Mononuclear cell (primary cell): ENCODE measurements around the gene DSCAML1. TPM values are rescaled to one million over a fixed set of nuclear protein-coding genes. Genes with fewer than 3 reads are reported as not detected.
"Not testable (repeated sequence)": the region's sequence is repeated elsewhere in the genome, so short reads cannot be mapped to it uniquely, and the experiment has no call there.

ENCODE experiments used
- H3K27me3 ChIP-seq: 2 replicates; pipeline ENCODE4 v1.6.0; 2011; ENCODE audit warnings: low read length, control low read depth; ENCODE audit not compliant: insufficient read depth
- H3K4me1 ChIP-seq: 2 replicates; pipeline ENCODE4 v1.5.1; 2011; ENCODE audit warnings: mild to moderate bottlenecking, low read length, control low read depth; ENCODE audit not compliant: insufficient read depth
- H3K4me3 ChIP-seq: 2 replicates; pipeline ENCODE4 v1.5.1; 2011; ENCODE audit warnings: mild to moderate bottlenecking, low read length, moderate library complexity
- H3K9me3 ChIP-seq: 2 replicates; pipeline ENCODE4 v1.5.1; 2011; ENCODE audit warnings: low read depth, mild to moderate bottlenecking, control low read depth, low read length
- total RNA-seq: library from RNA; depleted of rRNA; stranded (reverse); fragments of >200 nt; gene quantifications from one replicate; pipeline ENCODE4 v1.2.3, GENCODE V29; 2012

Gene DSCAML1
- total RNA-seq, 1 donor = 0.84 TPM

DNA sequence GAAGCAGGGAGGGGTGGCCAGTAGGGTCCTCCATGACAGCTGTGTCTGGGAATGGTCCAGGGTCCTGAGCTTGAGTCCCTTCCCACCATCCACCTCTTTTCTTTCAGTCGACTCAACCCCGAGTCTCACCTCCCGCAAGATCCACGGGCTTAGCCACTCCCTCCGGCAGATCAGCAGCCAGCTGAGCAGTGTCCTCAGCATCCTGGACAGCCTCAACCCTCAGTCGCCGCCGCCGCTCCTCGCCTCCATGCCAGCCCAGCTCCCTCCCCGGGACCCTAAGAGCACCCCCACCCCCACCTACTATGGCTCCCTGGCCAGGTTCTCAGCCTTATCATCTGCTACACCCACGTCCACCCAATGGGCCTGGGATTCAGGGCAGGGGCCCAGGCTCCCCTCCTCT lies 387.5 kb downstream of the DSCAML1 start:
- Histone ChIP-seq H3K4me1 (no peaks in the 10 kb centered on the region), H3K9me3 (peaks cover 5% of the 10 kb centered on the region), H3K4me3 (no peak overlapping the region), H3K27me3 (no peaks in the 10 kb centered on the region)

DNA sequence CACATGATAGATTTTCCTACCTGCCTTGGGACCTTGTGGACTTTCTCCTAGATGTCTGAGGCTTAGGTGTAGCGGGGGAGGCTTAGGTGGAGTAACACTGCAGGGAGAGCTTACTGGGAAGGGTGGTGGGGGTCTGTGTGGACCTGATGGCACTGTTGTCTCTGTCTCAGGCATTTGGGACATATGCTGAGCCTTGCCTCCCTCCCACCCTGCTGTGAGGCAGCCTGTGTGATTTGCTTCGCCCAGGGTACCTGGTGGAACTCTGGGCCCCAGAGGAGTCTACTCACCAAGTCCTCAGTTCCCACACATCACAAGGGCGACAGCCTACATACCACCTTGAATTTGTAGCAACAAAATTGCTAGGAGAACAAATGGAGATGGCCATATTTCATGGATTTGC lies 388.7 kb downstream of the DSCAML1 start:
- peaks cover 5% of the 10 kb centered on the region for H3K9me3 ChIP-seq
- H3K4me1 ChIP-seq = no peaks in the 10 kb centered on the region
- no peaks in the 10 kb centered on the region for H3K27me3 ChIP-seq
- no peak overlapping the region for H3K4me3 ChIP-seq

DNA sequence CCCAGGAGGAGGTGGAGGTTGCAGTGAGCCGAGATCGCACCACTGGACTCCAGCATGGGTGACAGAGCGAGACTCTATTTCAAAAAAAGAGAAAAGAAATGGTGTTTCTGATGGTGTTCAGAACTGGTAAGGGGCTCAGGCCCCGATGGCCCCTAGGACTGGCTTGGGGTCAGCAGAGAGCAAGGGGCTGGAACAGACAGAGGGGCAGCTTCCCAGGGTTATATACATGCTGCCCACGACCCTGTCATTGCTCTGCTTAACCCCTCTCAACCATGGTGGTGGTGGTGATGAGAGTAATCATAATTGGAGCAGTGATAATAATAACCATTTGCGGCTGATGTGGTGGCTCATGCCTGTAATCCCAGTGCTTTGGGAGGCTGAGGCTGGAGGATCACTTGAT lies 390.0 kb downstream of the DSCAML1 start:
- Histone ChIP-seq H3K27me3 (no peaks in the 10 kb centered on the region), H3K4me1 (no peaks in the 10 kb centered on the region), H3K4me3 (no peak overlapping the region), H3K9me3 (peaks cover 5% of the 10 kb centered on the region)

DNA sequence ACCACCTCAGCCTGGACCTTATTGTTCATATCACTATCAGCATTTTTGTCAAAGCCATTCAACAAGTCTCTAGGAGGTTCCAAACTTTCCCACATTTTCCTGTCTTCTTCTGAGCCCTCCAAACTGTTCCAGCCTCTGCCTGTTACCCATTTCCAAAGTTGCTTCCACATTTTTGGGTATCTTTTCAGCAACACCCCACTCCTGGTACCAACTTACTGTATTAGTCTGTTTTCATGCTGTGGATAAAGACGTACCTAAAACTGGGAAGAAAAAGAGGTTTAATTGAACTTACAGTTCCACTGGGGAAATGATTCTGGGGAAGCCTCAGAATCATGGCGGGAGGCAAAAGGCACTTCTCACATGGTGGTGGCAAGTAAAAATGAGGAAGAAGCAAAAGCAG lies 391.1 kb downstream of the DSCAML1 start:
- not testable (repeated sequence) for H3K27me3 ChIP-seq, H3K4me1 ChIP-seq, H3K9me3 ChIP-seq, H3K4me3 ChIP-seq

DNA sequence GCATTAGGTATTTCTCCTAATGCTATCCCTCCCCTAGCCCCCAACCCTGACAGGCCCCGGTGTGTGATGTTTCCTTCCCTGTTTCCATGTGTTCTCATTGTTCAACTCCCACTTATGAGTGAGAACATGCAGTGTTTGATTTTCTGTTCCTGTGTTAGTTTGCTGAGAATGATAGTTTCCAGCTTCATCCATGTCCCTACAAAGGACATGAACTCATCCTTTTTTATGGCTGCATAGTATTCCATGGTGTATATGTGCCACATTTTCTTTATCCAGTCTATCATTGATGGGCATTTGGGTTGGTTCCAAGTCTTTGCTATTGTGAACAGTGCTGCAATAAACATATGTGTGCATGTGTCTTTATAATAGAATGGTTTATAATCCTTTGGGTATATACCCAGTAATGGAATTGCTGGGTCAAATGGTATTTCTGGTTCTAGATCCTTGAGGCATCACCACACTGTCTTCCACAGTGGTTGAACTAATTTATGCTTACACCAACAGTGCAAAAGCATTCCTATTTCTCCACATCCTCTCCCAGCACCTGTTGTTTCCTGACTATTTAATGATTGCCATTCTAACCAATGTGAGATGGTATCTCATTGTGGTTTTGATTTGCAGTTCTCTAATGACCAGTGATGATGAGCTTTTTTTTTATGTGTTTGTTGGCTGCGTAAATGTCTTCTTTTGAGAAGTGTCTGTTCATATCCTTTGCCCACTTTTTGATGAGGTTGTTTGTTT lies 397.7 kb downstream of the DSCAML1 start:
- H3K27me3 ChIP-seq, H3K9me3 ChIP-seq, H3K4me3 ChIP-seq, H3K4me1 ChIP-seq: not testable (repeated sequence)

DNA sequence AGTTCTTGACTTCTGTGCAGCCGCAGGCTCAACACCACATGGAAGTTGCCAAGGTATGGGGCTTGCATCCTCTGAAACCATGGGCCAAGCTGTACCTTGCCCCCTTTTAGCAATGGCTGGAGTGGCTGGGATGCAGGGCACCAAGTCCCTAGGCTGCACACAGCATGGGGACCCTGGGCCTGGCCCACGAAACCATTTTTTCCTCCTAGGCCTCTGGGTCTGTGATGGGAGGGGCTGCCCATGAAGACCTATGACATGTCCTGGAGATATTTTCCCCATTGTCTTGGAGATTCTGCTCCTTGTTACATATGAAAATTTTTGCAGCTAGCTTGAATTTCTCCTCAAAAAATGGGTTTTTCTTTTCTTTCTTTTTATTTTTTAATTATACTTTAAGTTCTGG lies 398.4 kb downstream of the DSCAML1 start:
- not testable (repeated sequence) for H3K4me3 ChIP-seq, H3K4me1 ChIP-seq, H3K27me3 ChIP-seq, H3K9me3 ChIP-seq

DNA sequence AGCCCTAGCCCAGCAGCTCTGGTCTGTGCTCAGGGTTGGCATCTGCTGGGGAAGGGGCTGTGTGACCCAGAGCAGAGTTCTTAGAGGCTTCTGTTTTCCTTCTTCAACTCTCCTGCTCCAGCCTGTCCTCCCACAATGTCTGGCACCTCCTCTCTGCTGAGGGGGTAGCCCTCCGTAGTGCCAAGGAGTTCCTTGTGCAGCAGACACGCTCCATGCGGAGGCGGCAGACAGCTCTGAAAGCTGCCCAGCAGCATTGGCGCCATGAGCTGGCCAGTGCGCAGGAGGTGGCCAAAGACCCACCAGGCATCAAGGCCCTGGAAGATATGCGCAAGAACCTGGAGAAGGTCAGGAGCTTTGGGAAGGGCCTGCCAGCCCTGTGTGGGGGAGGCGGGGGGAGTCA lies 400.0 kb downstream of the DSCAML1 start:
- Histone ChIP-seq H3K4me3 (no peak overlapping the region), H3K4me1 (no peaks in the 10 kb centered on the region), H3K27me3 (no peaks in the 10 kb centered on the region), H3K9me3 (no peaks in the 10 kb centered on the region)

DNA sequence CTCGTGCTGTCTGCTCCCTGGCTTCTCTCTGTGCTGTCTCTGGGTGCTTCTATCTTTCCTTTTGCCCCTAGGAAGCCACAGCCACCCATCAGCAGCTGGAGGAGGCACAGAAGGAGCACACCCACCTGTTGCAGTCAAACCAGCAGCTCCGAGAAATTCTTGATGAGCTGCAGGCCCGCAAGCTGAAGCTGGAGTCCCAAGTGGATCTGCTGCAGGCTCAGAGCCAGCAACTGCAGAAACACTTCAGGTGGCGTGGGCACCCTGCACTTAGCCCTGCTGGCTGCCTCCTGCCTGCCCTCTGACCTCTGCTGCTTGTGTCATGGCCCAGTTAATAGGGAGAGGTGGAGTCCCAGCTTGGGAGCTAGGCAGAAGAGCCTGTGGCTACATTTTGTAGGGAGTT lies 401.5 kb downstream of the DSCAML1 start:
- H3K9me3 ChIP-seq = no peaks in the 10 kb centered on the region
- H3K27me3 ChIP-seq = no peaks in the 10 kb centered on the region
- H3K4me3 ChIP-seq = no peak overlapping the region
- no peaks in the 10 kb centered on the region for H3K4me1 ChIP-seq

DNA sequence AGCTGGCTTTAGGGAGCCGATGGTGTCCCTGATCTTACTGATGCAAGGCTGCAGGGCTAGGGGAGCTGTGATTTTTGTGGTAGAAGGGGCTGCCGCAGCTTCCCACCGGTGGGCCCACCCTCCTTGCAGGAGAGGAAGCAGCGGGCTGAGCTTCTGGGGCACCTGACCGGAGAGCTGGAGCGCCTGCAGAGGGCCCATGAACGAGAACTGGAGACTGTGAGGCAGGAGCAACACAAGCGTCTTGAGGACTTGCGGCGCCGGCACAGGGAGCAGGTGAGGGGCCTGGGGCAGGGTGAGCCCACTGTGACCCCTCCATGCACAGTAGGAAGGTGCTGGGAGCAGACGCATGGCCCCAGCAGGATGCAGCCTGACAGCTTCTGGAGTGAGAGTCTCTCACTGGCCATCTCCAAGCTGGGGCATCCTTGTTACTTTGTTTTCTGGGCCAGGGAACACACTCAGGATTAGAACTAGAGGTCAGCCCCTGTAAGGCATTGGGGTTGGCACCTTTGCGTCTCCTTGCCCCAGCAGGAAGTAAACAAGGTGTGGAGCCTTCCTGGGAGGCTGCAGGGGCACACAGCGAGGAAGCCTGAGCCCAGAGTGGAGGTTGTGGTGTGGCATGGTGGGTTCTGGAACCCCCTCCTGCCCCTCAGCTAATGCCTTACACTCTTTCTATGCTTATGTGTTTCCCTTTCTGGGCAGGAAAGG lies 402.6 kb downstream of the DSCAML1 start:
- H3K9me3 ChIP-seq = no peaks in the 10 kb centered on the region
- no peak overlapping the region for H3K4me3 ChIP-seq
- no peaks in the 10 kb centered on the region for H3K4me1 ChIP-seq
- no peaks in the 10 kb centered on the region for H3K27me3 ChIP-seq

DNA sequence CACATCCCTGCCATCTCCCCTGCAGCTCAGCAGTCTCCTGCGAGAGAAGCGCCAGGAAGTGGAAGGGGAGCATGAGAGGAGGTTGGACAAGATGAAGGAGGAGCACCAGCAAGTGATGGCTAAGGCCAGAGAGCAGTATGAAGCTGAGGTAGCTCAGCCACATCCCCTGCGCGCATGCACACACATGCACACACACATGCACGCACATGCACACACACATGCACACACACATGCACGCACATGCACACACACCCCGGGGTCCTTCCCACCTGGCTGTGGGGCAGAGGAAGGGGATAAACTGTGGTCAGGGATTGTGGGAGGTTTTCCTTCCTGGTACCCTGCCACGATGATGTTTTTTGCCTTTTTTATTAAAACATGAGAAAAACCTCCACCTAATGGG lies 404.0 kb downstream of the DSCAML1 start:
- Histone ChIP-seq H3K27me3 (no peaks in the 10 kb centered on the region), H3K4me1 (no peaks in the 10 kb centered on the region), H3K4me3 (no peak overlapping the region), H3K9me3 (no peaks in the 10 kb centered on the region)

DNA sequence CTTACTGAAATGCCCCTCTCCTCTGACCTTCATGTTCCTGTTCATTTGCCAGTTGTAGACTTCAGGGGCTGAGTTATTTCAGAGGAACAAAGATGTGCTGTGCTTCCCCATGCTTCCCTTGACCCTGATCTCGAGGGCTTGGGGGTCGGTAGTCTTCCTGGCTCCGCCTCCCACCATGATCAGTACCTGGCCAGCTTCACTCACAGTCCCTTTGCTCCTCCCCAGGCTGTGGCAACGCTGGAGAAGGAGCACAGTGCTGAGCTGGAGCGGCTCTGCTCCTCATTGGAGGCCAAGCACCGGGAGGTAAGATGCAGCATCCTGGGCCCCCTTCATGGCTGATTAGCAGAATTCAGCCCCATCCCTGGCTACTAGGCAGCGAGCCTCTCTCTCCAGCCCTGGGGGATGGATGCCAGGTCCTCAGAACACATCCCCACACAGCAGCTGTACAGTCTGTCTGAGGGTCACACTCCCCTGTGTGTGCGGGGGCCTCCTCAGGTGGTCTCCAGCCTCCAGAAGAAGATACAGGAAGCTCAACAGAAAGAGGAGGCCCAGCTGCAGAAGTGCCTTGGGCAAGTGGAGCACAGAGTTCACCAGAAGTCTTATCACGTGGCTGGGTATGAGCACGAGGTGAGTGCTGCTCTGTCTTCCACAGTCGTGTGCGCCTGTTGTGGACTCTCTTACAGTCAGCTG lies 404.9 kb downstream of the DSCAML1 start:
- Histone ChIP-seq H3K27me3 (no peaks in the 10 kb centered on the region), H3K4me3 (no peak overlapping the region), H3K9me3 (no peaks in the 10 kb centered on the region), H3K4me1 (no peaks in the 10 kb centered on the region)

DNA sequence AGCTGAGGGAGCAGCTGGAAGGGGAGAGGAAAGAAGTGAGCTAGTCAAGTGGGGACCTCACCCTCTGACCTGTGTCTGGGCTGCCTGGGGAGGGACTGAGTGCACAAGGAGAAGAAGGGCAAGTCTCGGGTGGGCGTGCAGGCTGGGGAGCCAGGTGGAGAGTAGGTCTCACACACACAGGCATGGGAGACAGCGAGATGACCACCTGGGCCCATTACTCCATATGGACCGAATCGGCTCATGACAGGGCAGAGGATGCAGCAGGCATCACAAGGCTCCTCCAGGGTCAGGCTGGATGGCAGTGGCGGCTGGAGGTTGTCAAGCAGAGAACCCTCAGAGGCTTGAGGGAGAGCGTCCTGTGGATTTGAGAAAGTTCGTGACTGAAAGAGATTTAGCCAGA lies 405.8 kb downstream of the DSCAML1 start:
- Histone ChIP-seq H3K27me3 (no peaks in the 10 kb centered on the region), H3K9me3 (no peaks in the 10 kb centered on the region), H3K4me3 (no peak overlapping the region), H3K4me1 (no peaks in the 10 kb centered on the region)

DNA sequence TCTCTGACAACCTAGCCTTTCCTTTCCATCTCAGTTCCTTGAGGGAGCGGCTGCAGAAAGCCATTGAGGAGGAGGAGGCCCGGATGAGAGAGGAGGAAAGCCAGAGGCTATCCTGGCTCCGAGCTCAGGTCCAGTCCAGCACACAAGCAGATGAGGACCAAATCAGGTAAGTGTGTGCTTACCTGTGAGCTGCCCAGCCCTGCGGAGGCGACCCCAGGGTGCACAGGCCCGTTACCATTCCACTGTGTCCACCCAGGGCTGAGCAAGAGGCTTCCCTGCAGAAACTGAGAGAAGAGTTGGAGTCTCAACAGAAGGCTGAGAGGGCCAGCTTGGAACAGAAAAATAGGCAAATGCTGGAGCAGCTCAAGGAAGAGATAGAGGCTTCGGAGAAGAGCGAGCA lies 406.3 kb downstream of the DSCAML1 start:
- no peaks in the 10 kb centered on the region for H3K4me1 ChIP-seq
- H3K27me3 ChIP-seq = no peaks in the 10 kb centered on the region
- no peak overlapping the region for H3K4me3 ChIP-seq
- no peaks in the 10 kb centered on the region for H3K9me3 ChIP-seq

DNA sequence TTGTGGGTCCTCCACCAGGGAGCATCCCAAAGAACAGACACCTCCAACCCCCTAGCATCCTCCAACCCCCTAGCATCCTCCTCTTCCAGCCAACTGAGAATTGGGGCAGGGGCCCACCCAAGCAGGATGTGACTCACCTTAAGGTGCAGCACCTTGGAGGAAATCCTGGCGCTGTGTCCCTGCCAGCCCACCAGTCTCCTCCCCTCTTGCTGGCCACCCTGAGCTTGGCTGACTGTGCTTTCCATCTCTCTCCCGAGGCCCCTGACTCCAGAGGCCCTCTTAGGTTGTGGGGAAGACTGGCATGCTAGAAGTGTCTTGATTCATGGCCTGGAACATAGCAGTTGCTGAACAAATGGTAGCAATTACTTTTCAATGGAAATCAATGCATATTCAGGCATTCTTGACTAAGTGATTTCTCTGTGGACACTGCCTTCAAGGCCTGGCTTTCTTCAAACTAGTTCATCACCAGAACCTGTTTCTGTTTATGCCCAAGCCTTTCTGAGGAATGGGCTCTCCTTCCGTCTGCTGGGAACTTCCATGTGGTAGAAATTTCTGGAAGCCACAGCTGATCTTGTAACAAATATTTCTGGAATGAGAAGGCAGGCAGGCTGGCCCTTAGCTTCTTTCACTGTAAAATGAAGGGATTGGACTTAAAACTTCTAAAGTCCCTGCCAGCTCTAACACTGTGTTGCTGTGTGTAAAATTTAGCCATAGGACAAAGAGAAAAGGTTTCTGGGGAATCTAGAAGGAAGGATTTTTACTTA lies 408.8 kb downstream of the DSCAML1 start:
- H3K4me3 ChIP-seq = no peak overlapping the region
- no peaks in the 10 kb centered on the region for H3K9me3 ChIP-seq
- no peaks in the 10 kb centered on the region for H3K4me1 ChIP-seq
- no peaks in the 10 kb centered on the region for H3K27me3 ChIP-seq

DNA sequence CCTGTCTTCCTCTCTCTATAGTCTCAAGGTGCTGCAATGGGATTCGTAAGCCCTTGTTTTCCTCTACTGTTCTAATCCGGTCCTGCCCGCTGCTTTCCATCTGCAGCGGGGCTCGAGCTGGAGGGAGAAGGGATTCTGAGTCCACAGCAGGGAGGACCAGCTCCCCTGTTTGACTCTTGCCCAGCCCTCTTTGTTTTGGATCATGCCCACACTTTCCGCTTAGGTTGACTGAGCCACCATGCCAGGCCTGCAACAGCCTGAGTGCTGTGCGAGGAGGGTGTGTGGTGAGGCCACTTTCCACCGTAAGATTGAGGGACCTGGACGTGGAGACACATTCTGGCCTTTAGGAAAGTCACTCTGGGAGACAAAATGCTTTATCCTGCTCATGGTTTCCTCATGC lies 411.1 kb downstream of the DSCAML1 start:
- H3K4me1 ChIP-seq = no peaks in the 10 kb centered on the region
- no peaks in the 10 kb centered on the region for H3K9me3 ChIP-seq
- no peaks in the 10 kb centered on the region for H3K27me3 ChIP-seq
- H3K4me3 ChIP-seq = no peak overlapping the region
